ENCODE data around the gene YPEL1.

DNA sequence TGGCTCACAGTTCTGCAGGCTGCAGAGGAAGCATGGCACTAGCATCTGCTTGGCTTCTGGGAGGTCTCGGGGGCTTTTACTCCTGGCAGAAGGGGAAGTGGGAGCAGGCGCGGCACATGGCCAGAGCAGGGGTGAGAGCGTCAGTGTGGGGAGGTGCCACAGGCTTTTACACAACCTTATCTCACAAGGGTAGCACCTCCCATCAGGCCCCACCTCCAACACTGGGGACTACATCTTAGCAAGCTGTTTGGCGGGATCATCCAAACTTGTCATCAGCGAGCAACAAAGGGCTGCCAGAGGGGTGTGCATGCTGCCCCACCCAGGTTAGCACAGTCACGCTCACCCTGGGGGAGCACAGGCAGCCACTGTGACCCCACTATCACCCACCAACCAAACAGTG lies 18.9 kb upstream of the YPEL1 start:
- TF ChIP-seq POLR2AphosphoS5 (IDR thresholded peaks at IDR 0.05) (peak in 1 of 3 donors; percentile 4), POLR2A (IDR thresholded peaks at IDR 0.05) (no peak), CTCF (IDR thresholded peaks at IDR 0.05) (no peak)

All from suprapubic skin (tissue), 4 donors.